ENCODE measurements around the gene IFI27. TPM values are rescaled to one million over a fixed set of nuclear protein-coding genes. Genes with fewer than 3 reads are reported as not detected.

The IFI27 gene
- total and polyA plus RNA-seq, 2 donors (not counting 1 experiment from before 2014, with no cell fraction given): 0.15 to 0.81 TPM

DNA sequence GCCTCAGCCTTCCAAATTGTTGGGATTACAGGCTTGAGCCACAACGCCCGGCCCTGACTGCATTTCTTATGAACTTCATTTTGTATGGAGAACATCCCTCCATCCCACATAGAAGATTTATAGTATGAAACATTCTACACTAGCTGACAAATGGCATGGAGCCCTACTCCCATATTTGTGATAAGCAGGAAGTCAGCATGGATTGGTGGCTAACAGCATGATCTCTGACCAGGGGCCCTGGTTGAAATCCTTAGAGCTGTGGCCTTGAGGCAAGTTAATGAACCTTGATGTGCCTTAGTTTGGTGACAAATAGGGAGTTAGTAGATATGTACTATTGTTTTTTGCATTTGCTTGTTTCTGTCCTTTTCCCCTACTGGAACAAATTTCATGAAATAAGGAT lies 17.1 kb upstream of the IFI27 start:
- no peak overlapping the region for H3K9ac ChIP-seq (ENCODE audit: low read length)
- no peak overlapping the region for H3K4me3 ChIP-seq (ENCODE audit: control extremely low read depth in 1 of 5, extremely low read depth in 1 of 5, insufficient read depth in 1 of 5, low read depth in 2 of 5, low read length in 4 of 5)
- intact Hi-C loops (cut with micrococcal nuclease): no loop called here
- H4K20me1 ChIP-seq (ENCODE audit: control insufficient read depth, insufficient read depth, low read length, poor library complexity, severe bottlenecking): no peaks in the 10 kb centered on the region
- no CpG with 5 or more reads among the region's 2 CpGs for WGBS (ENCODE audit: insufficient coverage)
- H3K27me3 ChIP-seq (replicated peaks in 1 of 4; ENCODE audit: control extremely low read depth in 1 of 4, control insufficient read depth in 3 of 4, insufficient read depth in 4 of 4, low read length in 3 of 4): no peaks in the 10 kb centered on the region
- ATAC-seq (ENCODE audit: low read depth) (no peak), DNase-seq (no peak)
- H3K27ac ChIP-seq (ENCODE audit: low read length in 2 of 2): no peak overlapping the region
- H3K4me1 ChIP-seq (ENCODE audit: control insufficient read depth in 2 of 2, insufficient read depth in 2 of 2, low read length in 2 of 2): no peaks in the 10 kb centered on the region
- H3K36me3 ChIP-seq (replicated peaks in 1 of 2; ENCODE audit: control extremely low read depth in 1 of 2, control insufficient read depth in 1 of 2, extremely low read depth in 1 of 2, insufficient read depth in 2 of 2, low read length in 1 of 2): no peaks in the 10 kb centered on the region
- H3K27me3 Mint-ChIP-seq: no peaks in the 10 kb centered on the region
- H3K4me3 Mint-ChIP-seq: no peak overlapping the region
- no peaks in the 10 kb centered on the region for H3K79me2 ChIP-seq (ENCODE audit: control insufficient read depth, insufficient read depth, low read length)
- no peak overlapping the region for H3K27ac Mint-ChIP-seq
- H2AFZ ChIP-seq (ENCODE audit: insufficient read depth, low read depth, low read length, poor library complexity, severe bottlenecking): no peak overlapping the region
- no peaks in the 10 kb centered on the region for H3K9me3 ChIP-seq (ENCODE audit: control extremely low read depth in 1 of 3, control insufficient read depth in 2 of 3, insufficient read depth in 1 of 3, low read length in 2 of 3)
- TF ChIP-seq, protein P1, sequence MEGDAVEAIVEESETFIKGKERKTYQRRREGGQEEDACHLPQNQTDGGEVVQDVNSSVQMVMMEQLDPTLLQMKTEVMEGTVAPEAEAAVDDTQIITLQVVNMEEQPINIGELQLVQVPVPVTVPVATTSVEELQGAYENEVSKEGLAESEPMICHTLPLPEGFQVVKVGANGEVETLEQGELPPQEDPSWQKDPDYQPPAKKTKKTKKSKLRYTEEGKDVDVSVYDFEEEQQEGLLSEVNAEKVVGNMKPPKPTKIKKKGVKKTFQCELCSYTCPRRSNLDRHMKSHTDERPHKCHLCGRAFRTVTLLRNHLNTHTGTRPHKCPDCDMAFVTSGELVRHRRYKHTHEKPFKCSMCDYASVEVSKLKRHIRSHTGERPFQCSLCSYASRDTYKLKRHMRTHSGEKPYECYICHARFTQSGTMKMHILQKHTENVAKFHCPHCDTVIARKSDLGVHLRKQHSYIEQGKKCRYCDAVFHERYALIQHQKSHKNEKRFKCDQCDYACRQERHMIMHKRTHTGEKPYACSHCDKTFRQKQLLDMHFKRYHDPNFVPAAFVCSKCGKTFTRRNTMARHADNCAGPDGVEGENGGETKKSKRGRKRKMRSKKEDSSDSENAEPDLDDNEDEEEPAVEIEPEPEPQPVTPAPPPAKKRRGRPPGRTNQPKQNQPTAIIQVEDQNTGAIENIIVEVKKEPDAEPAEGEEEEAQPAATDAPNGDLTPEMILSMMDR (IDR thresholded peaks at IDR 0.05): no peak
- TF ChIP-seq EZH2 (IDR thresholded peaks at IDR 0.05; ENCODE audit: borderline replicate concordance, insufficient read depth, low read depth, low read length, poor library complexity, severe bottlenecking): no peak
- H3K9me3 Mint-ChIP-seq (ENCODE audit: insufficient read depth): no peaks in the 10 kb centered on the region
- H3K4me1 Mint-ChIP-seq: no peaks in the 10 kb centered on the region
- H3K4me2 ChIP-seq (replicated peaks; ENCODE audit: low read depth, low read length, poor library complexity, severe bottlenecking): no peak overlapping the region
- POLR2A ChIA-PET: no interaction called here
- CTCF ChIA-PET: no interaction called here

DNA sequence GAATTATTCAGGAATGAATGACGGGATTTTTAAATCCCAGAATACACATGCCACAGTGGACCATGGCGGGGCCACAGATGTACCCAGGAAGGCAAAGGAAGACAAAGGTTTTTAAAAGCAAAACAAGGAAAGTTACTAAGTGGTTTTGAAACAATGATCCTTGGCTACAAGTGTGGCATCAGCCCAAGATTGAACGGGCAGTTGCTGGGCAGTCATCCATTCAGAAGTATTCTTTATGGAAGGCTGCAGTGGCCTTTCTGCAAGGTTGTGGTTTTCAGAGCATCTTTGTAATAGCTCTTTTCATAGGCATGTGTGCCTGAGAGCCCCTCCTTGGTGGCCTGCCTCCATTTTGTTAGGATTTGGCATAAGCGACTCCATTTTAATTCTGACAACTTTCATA lies 13.4 kb upstream of the IFI27 start:
- no peaks in the 10 kb centered on the region for H3K79me2 ChIP-seq (ENCODE audit: control insufficient read depth, insufficient read depth, low read length)
- H3K27me3 ChIP-seq (replicated peaks in 1 of 4; ENCODE audit: control extremely low read depth in 1 of 4, control insufficient read depth in 3 of 4, insufficient read depth in 4 of 4, low read length in 3 of 4): no peaks in the 10 kb centered on the region
- no peaks in the 10 kb centered on the region for H4K20me1 ChIP-seq (ENCODE audit: control insufficient read depth, insufficient read depth, low read length, poor library complexity, severe bottlenecking)
- H3K9me3 Mint-ChIP-seq (ENCODE audit: insufficient read depth): no peaks in the 10 kb centered on the region
- no peak overlapping the region for H3K27ac ChIP-seq (ENCODE audit: low read length in 2 of 2)
- no peak overlapping the region for H3K9ac ChIP-seq (ENCODE audit: low read length)
- intact Hi-C loops (cut with micrococcal nuclease): no loop called here
- ChIA-PET POLR2A (no interaction called here), CTCF (interaction anchor here (1.6 kb wide), 1 partner anchor 42 kb away, joined by 4 read pairs; no protein-coding TSS in a partner anchor)
- WGBS (ENCODE audit: insufficient coverage): 90% methylated on average over 2 of the region's 4 CpGs
- no peaks in the 10 kb centered on the region for H3K36me3 ChIP-seq (replicated peaks in 1 of 2; ENCODE audit: control extremely low read depth in 1 of 2, control insufficient read depth in 1 of 2, extremely low read depth in 1 of 2, insufficient read depth in 2 of 2, low read length in 1 of 2)
- H3K9me3 ChIP-seq (ENCODE audit: control extremely low read depth in 1 of 3, control insufficient read depth in 2 of 3, insufficient read depth in 1 of 3, low read length in 2 of 3): no peaks in the 10 kb centered on the region
- no peaks in the 10 kb centered on the region for H3K4me1 ChIP-seq (ENCODE audit: control insufficient read depth in 2 of 2, insufficient read depth in 2 of 2, low read length in 2 of 2)
- ATAC-seq (ENCODE audit: low read depth): no peak
- no peak overlapping the region for H3K4me3 ChIP-seq (ENCODE audit: control extremely low read depth in 1 of 5, extremely low read depth in 1 of 5, insufficient read depth in 1 of 5, low read depth in 2 of 5, low read length in 4 of 5)
- no peaks in the 10 kb centered on the region for H3K27me3 Mint-ChIP-seq
- no peak overlapping the region for H2AFZ ChIP-seq (ENCODE audit: insufficient read depth, low read depth, low read length, poor library complexity, severe bottlenecking)
- no peak overlapping the region for H3K27ac Mint-ChIP-seq
- DNase-seq: no peak
- no peaks in the 10 kb centered on the region for H3K4me1 Mint-ChIP-seq
- H3K4me3 Mint-ChIP-seq: no peak overlapping the region
- TF ChIP-seq, protein P1 (IDR thresholded peaks at IDR 0.05): no peak
- no peak for TF ChIP-seq EZH2 (IDR thresholded peaks at IDR 0.05; ENCODE audit: borderline replicate concordance, insufficient read depth, low read depth, low read length, poor library complexity, severe bottlenecking)
- H3K4me2 ChIP-seq (replicated peaks; ENCODE audit: low read depth, low read length, poor library complexity, severe bottlenecking): no peak overlapping the region

Data from B cell (primary cell).